DND-41 (cell line): Measurements from ENCODE around the gene PPP4R1.

Source experiments
- CTCF ChIP-seq: IDR thresholded peaks from 2 replicates; pipeline ENCODE4 v1.5.1; 2012; ENCODE audit warnings: borderline replicate concordance, low read length, moderate library complexity, mild to moderate bottlenecking; ENCODE audit not compliant: poor library complexity, severe bottlenecking; ENCODE audit errors: extremely low read depth
- EZH2 ChIP-seq: IDR thresholded peaks from 3 replicates; pipeline ENCODE4 v1.6.1; 2012; ENCODE audit warnings: borderline replicate concordance, low read depth, mild to moderate bottlenecking, moderate library complexity, low read length, inconsistent platforms; ENCODE audit not compliant: severe bottlenecking

- TF ChIP-seq CTCF (no peak), EZH2 (no peak)
Observed at GRCh38 chr18:9616049-9616448, 1.7 kb upstream of the PPP4R1 start.
